Activated CD4-positive, alpha-beta T cell treated with anti-CD3 and anti-CD28 coated beads for 36 hours (primary cell): ENCODE data around the gene KLHL29. TPM values are rescaled to one million over a fixed set of nuclear protein-coding genes. Genes with fewer than 3 reads are reported as not detected.

Experiments
- ATAC-seq: fragments of 200-7000 bp; cut with Tn5 transposase; one replicate; pipeline ENCODE4 v1.10.0; 2021; ENCODE audit warnings: mild to moderate bottlenecking, moderate library complexity
- CTCF ChIA-PET: fragments of 350-600 bp; sonication (Branson Sonifier 250); formaldehyde crosslinking; loops from one replicate; lab custom pipeline; 2021; ENCODE audit warnings: antibody characterized with exemption; lab: Charles Lee
- POLR2A ChIA-PET: fragments of 350-600 bp; sonication (Branson Sonifier 250); formaldehyde crosslinking; loops from one replicate; lab custom pipeline; 2021; ENCODE audit warnings: antibody characterized with exemption, inconsistent platforms; lab: Charles Lee
- DNase-seq: peaks from one replicate; pipeline ENCODE4 v3.0.0-alpha.2; 2020
- H3K27ac Mint-ChIP-seq: one replicate; pipeline ENCODE4 v1.8.0; 2021; ENCODE audit warnings: mixed read lengths
- H3K27me3 Mint-ChIP-seq: one replicate; pipeline ENCODE4 v1.8.0; 2021; ENCODE audit warnings: mixed read lengths
- H3K36me3 Mint-ChIP-seq: one replicate; pipeline ENCODE4 v1.8.0; 2021; ENCODE audit warnings: low read depth, mixed read lengths
- H3K4me1 Mint-ChIP-seq: one replicate; pipeline ENCODE4 v1.8.0; 2021; ENCODE audit warnings: mixed read lengths
- H3K4me3 Mint-ChIP-seq: one replicate; pipeline ENCODE4 v1.8.0; 2021; ENCODE audit warnings: mild to moderate bottlenecking, moderate library complexity, mixed read lengths
- H3K9me3 Mint-ChIP-seq: one replicate; pipeline ENCODE4 v1.8.0; 2021; ENCODE audit warnings: low read depth, mixed read lengths
- intact Hi-C, 2 experiments: fragments of 100-400 bp; cut with DNase I in 1 of 2; cut with micrococcal nuclease in 1 of 2; formaldehyde crosslinking; loops; one replicate each; pipeline versions ENCODE4 v1.14.2 to v1.15.1; 2022 to 2024; cut with DNase I, micrococcal nuclease
- total RNA-seq, 2 experiments: library from RNA; stranded (reverse); gene quantifications; one replicate each; pipeline ENCODE4 v1.2.3, GENCODE V29; 2021

Gene KLHL29
- total RNA-seq, 2 experiments from 2014 or later, result 1.7 to 2.0 TPM

DNA sequence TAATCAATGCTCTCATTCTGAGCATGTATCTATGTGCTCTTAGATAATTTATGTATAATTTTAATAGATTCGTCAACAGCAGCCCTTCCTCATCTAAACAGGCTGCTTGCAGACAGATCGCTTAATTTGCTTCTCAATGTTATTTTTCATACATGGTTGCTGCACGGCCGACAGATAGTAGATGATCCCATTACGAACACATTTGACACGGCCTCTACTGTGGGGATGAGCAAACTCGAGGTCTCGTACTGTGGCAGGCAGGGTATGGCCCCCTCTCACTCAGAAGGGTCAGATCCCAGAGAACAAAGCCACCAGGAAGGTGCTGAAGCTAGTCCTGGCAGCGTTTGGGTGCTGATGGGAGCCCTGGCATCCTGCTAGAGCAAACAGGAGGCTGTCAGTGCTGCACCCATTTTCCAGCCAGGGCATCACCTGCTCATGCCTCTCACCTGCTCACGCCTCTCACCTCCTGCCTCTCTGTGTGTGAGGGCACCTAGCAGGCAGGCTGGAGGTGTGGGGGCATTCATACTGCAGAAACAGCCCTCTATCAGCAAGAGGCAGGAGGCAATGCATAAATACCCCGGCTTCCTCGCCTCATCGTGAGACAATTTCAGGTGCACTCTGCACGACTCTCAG lies 80.0 kb downstream of the KLHL29 start:
- no peak overlapping the region for H3K4me3 Mint-ChIP-seq
- ChIA-PET POLR2A (no interaction called here), CTCF (no interaction called here)
- H3K27me3 Mint-ChIP-seq, result peaks cover 24% of the 10 kb centered on the region
- H3K36me3 Mint-ChIP-seq, result no peaks in the 10 kb centered on the region
- H3K27ac Mint-ChIP-seq, result no peak overlapping the region
- DNase-seq (no peak), ATAC-seq (no peak)
- H3K9me3 Mint-ChIP-seq, result no peaks in the 10 kb centered on the region
- intact Hi-C loops, result no loop called here
- H3K4me1 Mint-ChIP-seq, result no peaks in the 10 kb centered on the region

DNA sequence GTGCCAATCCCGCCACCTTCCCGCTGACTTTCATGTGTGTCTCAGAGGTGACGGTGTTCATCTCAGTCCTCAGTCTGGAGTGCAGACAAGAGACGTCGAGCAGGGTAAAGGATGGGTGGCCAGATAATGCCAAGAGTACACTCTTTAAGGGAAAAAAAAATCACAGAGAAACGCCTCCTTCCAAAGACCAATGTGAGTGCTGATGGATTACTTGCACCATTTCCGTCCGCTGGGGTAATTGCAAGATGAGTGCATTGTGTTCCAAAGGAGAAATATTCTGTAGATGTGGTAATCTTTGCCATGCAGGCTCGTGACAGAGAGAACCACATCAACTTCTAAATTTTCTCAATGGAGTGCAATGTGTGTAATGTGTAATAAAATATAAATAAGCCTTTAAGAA lies 81.0 kb downstream of the KLHL29 start:
- ChIA-PET CTCF (no interaction called here), POLR2A (no interaction called here)
- no peaks in the 10 kb centered on the region for H3K4me1 Mint-ChIP-seq
- intact Hi-C loops, result no loop called here
- H3K36me3 Mint-ChIP-seq, result no peaks in the 10 kb centered on the region
- H3K4me3 Mint-ChIP-seq, result no peak overlapping the region
- H3K9me3 Mint-ChIP-seq, result no peaks in the 10 kb centered on the region
- no peak overlapping the region for H3K27ac Mint-ChIP-seq
- DNase-seq (no peak), ATAC-seq (no peak)
- H3K27me3 Mint-ChIP-seq, result peaks cover 22% of the 10 kb centered on the region

- no peak overlapping the region for H3K27ac Mint-ChIP-seq
- no peaks in the 10 kb centered on the region for H3K36me3 Mint-ChIP-seq
- H3K4me3 Mint-ChIP-seq, result no peak overlapping the region
- H3K27me3 Mint-ChIP-seq, result peaks cover 22% of the 10 kb centered on the region
- no peaks in the 10 kb centered on the region for H3K4me1 Mint-ChIP-seq
- intact Hi-C loops, result no loop called here
- DNase-seq (no peak), ATAC-seq (no peak)
- ChIA-PET POLR2A (no interaction called here), CTCF (interaction anchor here (1.1 kb wide), 1 partner anchor 10 kb away, joined by 3 read pairs; no protein-coding TSS in a partner anchor)
- no peaks in the 10 kb centered on the region for H3K9me3 Mint-ChIP-seq
Measured at GRCh38 chr2:23467618-23468017, 82.6 kb downstream of the KLHL29 start.

DNA sequence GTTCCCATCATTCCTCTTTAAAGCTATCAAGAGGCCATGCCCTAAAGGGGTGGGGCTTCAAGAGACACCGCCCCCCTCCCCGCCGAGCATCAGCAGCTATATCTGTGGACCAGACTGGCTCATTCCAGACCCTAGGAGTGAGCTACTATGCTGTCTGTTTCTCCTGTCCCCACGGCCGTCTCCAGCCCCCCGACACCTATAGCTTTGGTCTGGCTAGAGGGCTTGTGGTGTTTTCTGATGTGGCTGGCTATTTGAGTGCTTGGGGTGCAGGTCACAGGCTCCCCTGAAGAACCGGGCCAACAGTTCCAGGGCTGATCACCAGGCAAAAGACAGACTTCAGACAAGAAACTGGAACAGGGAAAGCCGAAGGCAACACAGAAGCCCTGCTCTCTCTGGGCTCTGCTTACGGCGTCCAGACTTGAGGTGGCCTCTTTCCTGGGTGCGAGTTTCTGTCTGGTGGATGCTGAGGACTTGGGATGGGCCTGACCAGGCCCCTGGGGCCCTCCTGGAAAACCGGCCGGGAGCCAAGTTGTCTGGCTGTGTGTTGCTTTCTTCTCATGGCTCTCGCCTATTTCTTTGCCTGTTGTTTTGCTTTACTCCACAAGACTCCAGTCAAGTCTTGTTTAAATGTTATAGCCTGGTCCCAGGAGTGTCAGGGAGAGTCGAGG lies 83.6 kb downstream of the KLHL29 start:
- no peak overlapping the region for H3K27ac Mint-ChIP-seq
- intact Hi-C loops, result no loop called here
- no peak overlapping the region for H3K4me3 Mint-ChIP-seq
- DNase-seq, result no peak
- H3K36me3 Mint-ChIP-seq, result no peaks in the 10 kb centered on the region
- no peaks in the 10 kb centered on the region for H3K9me3 Mint-ChIP-seq
- ChIA-PET CTCF (interaction anchor here (0.6 kb wide), 1 partner anchor 359 kb away, joined by 4 read pairs; no protein-coding TSS in a partner anchor), POLR2A (no interaction called here)
- ATAC-seq, result no peak
- H3K27me3 Mint-ChIP-seq, result peaks cover 22% of the 10 kb centered on the region
- no peaks in the 10 kb centered on the region for H3K4me1 Mint-ChIP-seq

- ChIA-PET POLR2A (no interaction called here), CTCF (interaction anchor here (0.6 kb wide), 1 partner anchor 359 kb away, joined by 4 read pairs; no protein-coding TSS in a partner anchor)
- no peaks in the 10 kb centered on the region for H3K4me1 Mint-ChIP-seq
- DNase-seq, result no peak
- intact Hi-C loops, result no loop called here
- no peak overlapping the region for H3K27ac Mint-ChIP-seq
- no peaks in the 10 kb centered on the region for H3K9me3 Mint-ChIP-seq
- no peak for ATAC-seq
- no peaks in the 10 kb centered on the region for H3K36me3 Mint-ChIP-seq
- no peak overlapping the region for H3K4me3 Mint-ChIP-seq
- peaks cover 25% of the 10 kb centered on the region for H3K27me3 Mint-ChIP-seq
Measured at GRCh38 chr2:23469142-23469540, 84.2 kb downstream of the KLHL29 start.

DNA sequence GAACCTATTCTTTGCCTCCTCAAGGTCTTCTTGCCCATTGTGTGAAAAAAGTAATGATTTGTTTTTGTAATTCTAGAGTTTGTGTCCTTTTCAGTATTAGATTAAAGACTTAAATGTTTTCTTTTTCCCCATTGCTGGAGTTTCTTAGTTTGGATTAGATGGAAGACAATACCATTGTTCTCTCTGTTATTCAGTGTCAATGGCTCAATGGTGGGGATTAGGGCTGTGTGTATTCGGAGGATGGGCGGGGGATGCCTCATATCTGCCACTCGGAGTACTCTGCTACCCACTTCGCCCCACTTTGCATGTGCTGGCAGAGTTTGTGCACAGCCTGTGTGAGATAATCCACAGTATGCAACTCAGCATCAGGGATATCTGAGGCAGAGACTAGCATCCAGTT lies 90.1 kb downstream of the KLHL29 start:
- Mint-ChIP-seq H3K27ac (no peak overlapping the region), H3K4me1 (no peaks in the 10 kb centered on the region), H3K4me3 (no peak overlapping the region), H3K36me3 (no peaks in the 10 kb centered on the region), H3K27me3 (peaks cover 6% of the 10 kb centered on the region), H3K9me3 (no peaks in the 10 kb centered on the region)
- ATAC-seq (no peak), DNase-seq (no peak)
- CTCF ChIA-PET, result no interaction called here
- intact Hi-C loops, result no loop called here
- POLR2A ChIA-PET, result no interaction called here

- no peaks in the 10 kb centered on the region for H3K36me3 Mint-ChIP-seq
- ATAC-seq (no peak), DNase-seq (no peak)
- POLR2A ChIA-PET, result no interaction called here
- no peak overlapping the region for H3K27ac Mint-ChIP-seq
- H3K27me3 Mint-ChIP-seq, result peaks cover 6% of the 10 kb centered on the region
- no peak overlapping the region for H3K4me3 Mint-ChIP-seq
- H3K9me3 Mint-ChIP-seq, result no peaks in the 10 kb centered on the region
- intact Hi-C loops, result no loop called here
- CTCF ChIA-PET, result no interaction called here
- no peaks in the 10 kb centered on the region for H3K4me1 Mint-ChIP-seq
Measured at GRCh38 chr2:23475473-23475872, 90.5 kb downstream of the KLHL29 start.

DNA sequence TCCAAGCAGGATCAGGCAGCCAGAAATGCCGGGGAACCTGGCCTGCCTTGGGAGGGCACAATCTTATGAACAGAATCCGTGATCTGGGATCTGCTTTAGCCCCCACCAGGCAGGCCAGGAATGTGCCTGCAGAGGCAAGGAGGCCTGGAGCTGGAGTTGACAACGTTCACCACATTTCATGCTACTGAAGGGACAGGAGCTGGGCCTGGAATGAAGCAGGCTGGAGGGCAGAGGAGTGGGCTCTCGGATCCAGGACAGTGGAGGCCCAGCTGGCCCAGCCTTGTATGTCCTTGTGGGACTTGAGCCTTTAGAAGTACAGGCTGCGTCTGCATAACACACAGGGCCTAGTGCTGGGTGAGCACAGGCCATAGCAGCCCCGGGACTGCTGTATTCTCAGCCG lies 91.8 kb downstream of the KLHL29 start:
- H3K4me3 Mint-ChIP-seq, result no peak overlapping the region
- CTCF ChIA-PET, result interaction anchor here (0.6 to 1.4 kb wide), 2 partner anchors 19 to 103 kb away, joined by 3 read pairs; no protein-coding TSS in a partner anchor
- no peak for ATAC-seq
- peaks cover 6% of the 10 kb centered on the region for H3K27me3 Mint-ChIP-seq
- H3K36me3 Mint-ChIP-seq, result no peaks in the 10 kb centered on the region
- POLR2A ChIA-PET, result no interaction called here
- no peak overlapping the region for H3K27ac Mint-ChIP-seq
- H3K9me3 Mint-ChIP-seq, result no peaks in the 10 kb centered on the region
- no peak for DNase-seq
- intact Hi-C loops, result no loop called here
- no peaks in the 10 kb centered on the region for H3K4me1 Mint-ChIP-seq

- DNase-seq, result no peak
- POLR2A ChIA-PET, result no interaction called here
- no peak for ATAC-seq
- no peak overlapping the region for H3K27ac Mint-ChIP-seq
- intact Hi-C loops, result no loop called here
- H3K4me1 Mint-ChIP-seq, result no peaks in the 10 kb centered on the region
- CTCF ChIA-PET, result interaction anchor here (1.4 kb wide), 1 partner anchor 19 kb away, joined by 3 read pairs; no protein-coding TSS in a partner anchor
- peaks cover 6% of the 10 kb centered on the region for H3K27me3 Mint-ChIP-seq
- no peak overlapping the region for H3K4me3 Mint-ChIP-seq
- no peaks in the 10 kb centered on the region for H3K9me3 Mint-ChIP-seq
- no peaks in the 10 kb centered on the region for H3K36me3 Mint-ChIP-seq
Measured at GRCh38 chr2:23477392-23477791, 92.4 kb downstream of the KLHL29 start.

- Mint-ChIP-seq H3K4me1 (no peaks in the 10 kb centered on the region), H3K4me3 (no peak overlapping the region), H3K9me3 (no peaks in the 10 kb centered on the region), H3K27ac (no peak overlapping the region), H3K36me3 (no peaks in the 10 kb centered on the region), H3K27me3 (peaks cover 6% of the 10 kb centered on the region)
- ATAC-seq (no peak), DNase-seq (no peak)
- CTCF ChIA-PET, result interaction anchor here (0.8 to 1.4 kb wide), 2 partner anchors 20 to 26 kb away, joined by 3 read pairs; no protein-coding TSS in a partner anchor
- POLR2A ChIA-PET, result no interaction called here
- intact Hi-C loops, result no loop called here
Measured at GRCh38 chr2:23478087-23478932, 93.3 kb downstream of the KLHL29 start.

DNA sequence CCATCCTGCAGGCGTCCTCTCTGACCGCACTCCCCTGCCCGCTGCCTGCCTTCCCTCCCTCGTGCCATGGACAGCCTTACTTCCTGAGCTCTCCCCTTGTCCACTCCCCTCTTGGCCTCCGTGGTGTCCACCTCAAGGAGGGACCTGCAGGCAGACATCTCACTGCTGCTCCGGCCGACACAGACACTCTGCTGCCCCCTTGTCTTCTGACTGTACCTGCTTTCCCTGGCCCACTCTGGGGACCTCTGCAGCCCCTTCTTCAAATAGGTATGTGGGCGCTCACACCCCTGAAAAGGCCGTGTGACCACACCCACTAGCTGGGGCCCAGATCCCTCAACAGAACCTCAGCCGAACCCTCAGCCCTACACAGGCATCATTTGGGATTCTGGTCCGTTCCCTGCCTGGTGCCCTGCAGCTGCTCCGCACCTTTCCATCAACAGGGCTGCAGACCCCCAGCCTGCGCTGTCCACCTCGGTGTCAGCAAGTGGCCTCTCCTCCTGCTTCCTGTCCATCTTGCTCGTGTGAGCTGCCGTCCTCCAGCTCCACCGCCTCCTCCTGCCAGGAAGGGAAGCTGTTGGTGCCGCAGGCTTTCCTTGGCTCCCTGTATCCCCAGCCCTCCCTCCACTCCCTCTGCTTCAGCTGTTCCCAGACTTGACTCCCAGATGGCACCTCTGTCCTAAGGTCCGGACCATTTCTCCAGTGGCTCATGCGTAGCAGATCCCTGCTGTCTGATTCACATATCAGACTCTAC lies 94.1 kb downstream of the KLHL29 start:
- ChIA-PET POLR2A (no interaction called here), CTCF (no interaction called here)
- H3K36me3 Mint-ChIP-seq, result no peaks in the 10 kb centered on the region
- intact Hi-C loops, result no loop called here
- no peaks in the 10 kb centered on the region for H3K4me1 Mint-ChIP-seq
- no peak overlapping the region for H3K4me3 Mint-ChIP-seq
- H3K9me3 Mint-ChIP-seq, result no peaks in the 10 kb centered on the region
- no peak for ATAC-seq
- H3K27me3 Mint-ChIP-seq, result peaks cover 3% of the 10 kb centered on the region
- no peak overlapping the region for H3K27ac Mint-ChIP-seq
- DNase-seq, result no peak
